8988T (cell line): ENCODE results near the gene AGAP4.
"Not testable (repeated sequence)": the region's sequence is repeated elsewhere in the genome, so short reads cannot be mapped to it uniquely, and the experiment has no call there.

Experiments
- DNase-seq: peaks from one replicate; pipeline ENCODE4 v3.0.0; 2011

AGAP4 gene

GRCh38 chr10:45847400-45847799 is at the start of gene AGAP4:
TSS of gene AGAP4 (minus strand) at chr10:45847500. CDS start at chr10:45847347, 153 bp downstream.
- DNase-seq = not testable (repeated sequence)

- DNase-seq = not testable (repeated sequence)
Measured at GRCh38 chr10:45890721-45891120, 43.4 kb upstream of the AGAP4 start.

GRCh38 chr10:45889539-45890230 is 42.4 kb upstream of the AGAP4 start:
- not testable (repeated sequence) for DNase-seq

- not testable (repeated sequence) for DNase-seq
Measured at GRCh38 chr10:45882880-45883279, 35.6 kb upstream of the AGAP4 start.

- not testable (repeated sequence) for DNase-seq
Measured at GRCh38 chr10:45865404-45865803, 18.1 kb upstream of the AGAP4 start.

GRCh38 chr10:45864264-45864663 is 17.0 kb upstream of the AGAP4 start:
- not testable (repeated sequence) for DNase-seq

- DNase-seq = not testable (repeated sequence)
Measured at GRCh38 chr10:45863632-45864031, 16.3 kb upstream of the AGAP4 start.

- not testable (repeated sequence) for DNase-seq
Measured at GRCh38 chr10:45857931-45858330, 10.6 kb upstream of the AGAP4 start.

GRCh38 chr10:45848467-45848866 is 1.2 kb upstream of the AGAP4 start:
- DNase-seq = not testable (repeated sequence)

- not testable (repeated sequence) for DNase-seq
Measured at GRCh38 chr10:45822918-45823317, 24.4 kb downstream of the AGAP4 start.

- not testable (repeated sequence) for DNase-seq
Measured at GRCh38 chr10:45820107-45820830, 27.0 kb downstream of the AGAP4 start.

GRCh38 chr10:45819552-45819951 is 27.7 kb downstream of the AGAP4 start:
- no peak for DNase-seq

GRCh38 chr10:45817912-45818311 is 29.4 kb downstream of the AGAP4 start:
- no peak for DNase-seq

- no peak for DNase-seq
Measured at GRCh38 chr10:45817130-45817859, 30.0 kb downstream of the AGAP4 start.

- DNase-seq = not testable (repeated sequence)
Measured at GRCh38 chr10:45814146-45814545, 33.2 kb downstream of the AGAP4 start.

- not testable (repeated sequence) for DNase-seq
Measured at GRCh38 chr10:45812959-45813358, 34.3 kb downstream of the AGAP4 start.

- no peak for DNase-seq
Measured at GRCh38 chr10:45811075-45811474, 36.2 kb downstream of the AGAP4 start.

GRCh38 chr10:45809837-45810236 is 37.5 kb downstream of the AGAP4 start:
- no peak for DNase-seq

GRCh38 chr10:45804996-45805395 is 42.3 kb downstream of the AGAP4 start:
- DNase-seq = not testable (repeated sequence)

GRCh38 chr10:45803060-45804010 is 44.0 kb downstream of the AGAP4 start:
- not testable (repeated sequence) for DNase-seq

- not testable (repeated sequence) for DNase-seq
Measured at GRCh38 chr10:45794761-45795160, 52.5 kb downstream of the AGAP4 start.
